GM21825 (cell line): ENCODE data around the gene RAB5B.

ENCODE experiments used
- ATAC-seq: cut with Tn5 transposase; IDR thresholded peaks from one replicate; pipeline ENCODE4 v1.9.1; 2021; ENCODE audit warnings: mild to moderate bottlenecking, moderate library complexity; ENCODE audit not compliant: unreplicated experiment

RAB5B gene

GRCh38 chr12:55973599-55974307 lies at the start of gene RAB5B:
Gene RAB5B (plus strand): TSS chr12:55974078. CDS start chr12:55986961, 12,883 bp downstream.
- ATAC-seq, result peak; percentile 87

DNA sequence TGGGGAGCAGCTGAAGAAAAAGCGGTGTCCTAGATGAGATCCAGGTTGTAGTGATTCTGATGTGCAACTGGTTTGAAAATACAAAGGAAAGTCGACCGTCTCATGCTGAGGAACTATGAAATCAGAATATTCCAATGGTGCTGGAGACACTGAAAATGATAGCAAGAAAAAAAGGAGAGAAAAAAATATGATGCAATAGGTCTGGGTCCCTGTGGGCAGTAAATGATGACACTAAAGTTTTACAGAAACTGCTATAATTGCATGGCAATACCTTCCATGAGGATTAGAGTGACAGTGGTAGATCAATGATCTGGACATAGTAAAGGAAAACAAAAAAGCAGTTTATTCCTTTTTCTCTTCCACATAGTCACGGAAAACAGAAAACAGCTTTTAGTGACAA lies 48.5 kb upstream of the RAB5B start:
- no peak for ATAC-seq

DNA sequence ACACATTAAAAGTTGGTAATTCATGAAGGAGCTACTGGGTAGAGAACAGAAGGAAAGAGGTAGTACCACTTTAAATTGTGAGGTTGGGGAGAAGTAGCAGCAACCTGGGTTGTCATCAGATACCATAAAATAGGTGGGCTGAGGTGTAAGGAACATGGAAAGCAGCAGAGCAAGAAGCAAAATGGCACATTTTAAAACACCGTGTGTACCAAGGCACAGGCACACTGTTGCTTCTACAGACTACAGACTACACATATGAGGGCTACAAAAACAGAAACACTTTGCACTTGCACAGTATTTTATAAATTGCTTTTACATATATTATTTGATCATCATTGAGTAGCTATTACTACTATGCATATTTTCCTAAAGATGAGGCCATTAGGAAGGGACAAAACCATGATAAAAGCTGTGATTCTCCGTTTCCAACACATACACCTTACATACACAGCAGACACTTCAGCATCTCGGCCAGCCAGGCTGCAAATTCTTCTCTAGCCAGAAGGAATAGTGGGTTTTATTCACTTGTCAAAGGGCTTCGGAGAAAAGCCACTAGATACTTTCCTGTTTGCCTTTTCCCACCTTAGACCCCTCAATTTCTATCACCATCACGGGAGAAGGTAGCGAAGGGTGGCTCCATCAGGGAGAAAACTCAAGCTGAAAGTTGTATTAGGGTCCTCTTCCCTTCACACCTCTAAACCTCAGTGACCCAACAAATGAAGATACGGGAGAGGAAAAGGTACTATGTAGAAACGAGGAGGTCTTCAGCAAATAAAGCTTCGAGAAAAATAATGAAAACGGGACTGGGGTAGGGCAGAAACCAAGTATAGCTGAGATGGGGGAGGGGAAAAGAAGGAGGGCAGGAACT lies 47.8 kb upstream of the RAB5B start:
- no peak for ATAC-seq

DNA sequence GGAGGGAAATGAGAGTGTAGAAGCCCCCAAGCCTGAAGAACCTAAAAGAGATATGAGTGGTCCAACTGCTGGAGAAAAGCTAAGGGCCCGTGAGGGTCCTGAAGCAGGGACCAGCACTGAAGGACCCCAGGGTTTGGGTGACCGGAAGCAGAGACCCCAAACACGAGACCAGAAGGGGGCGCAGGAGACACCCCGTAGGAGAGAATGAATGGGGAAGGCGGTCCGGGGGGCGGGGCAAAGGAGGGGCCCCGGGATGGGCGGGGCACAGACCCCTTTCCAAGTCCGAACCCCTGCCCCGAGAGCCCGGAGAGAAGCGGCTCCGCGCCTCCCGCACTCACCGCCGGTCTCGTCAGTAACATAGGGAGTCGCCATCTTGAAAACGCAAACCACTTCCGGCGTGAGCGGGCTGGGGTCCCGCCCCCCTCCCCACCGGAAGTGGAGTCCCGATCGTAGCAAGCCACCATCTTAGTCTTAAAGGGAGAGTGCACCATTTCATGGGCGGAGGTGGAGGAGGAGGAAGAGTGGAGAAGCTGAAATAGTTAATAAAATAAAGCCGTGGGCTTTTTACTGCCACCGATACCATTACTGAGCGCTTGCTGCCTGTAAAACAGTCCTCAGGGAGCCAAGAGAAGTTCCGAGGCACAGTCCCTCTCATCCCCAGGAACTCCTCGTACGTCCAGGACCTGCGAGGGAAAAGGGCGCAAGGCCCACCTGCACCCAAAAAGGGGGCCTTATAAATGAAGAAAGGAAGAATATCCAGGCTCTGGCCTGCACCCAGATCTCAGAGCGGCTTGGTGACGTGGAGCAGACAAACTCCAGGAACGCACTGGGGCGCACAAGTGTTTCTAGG lies 46.9 kb upstream of the RAB5B start:
- ATAC-seq, result peak; percentile 47

- ATAC-seq, result peak; percentile 30
Measured at GRCh38 chr12:55927588-55928502, 46.0 kb upstream of the RAB5B start, which contains the start of gene PYM1. Gene PYM1 (minus strand): TSS chr12:55927894. CDS start chr12:55927761, 133 bp downstream.

GRCh38 chr12:55929306-55929791 lies 44.5 kb upstream of the RAB5B start:
- ATAC-seq, result peak; percentile 49

DNA sequence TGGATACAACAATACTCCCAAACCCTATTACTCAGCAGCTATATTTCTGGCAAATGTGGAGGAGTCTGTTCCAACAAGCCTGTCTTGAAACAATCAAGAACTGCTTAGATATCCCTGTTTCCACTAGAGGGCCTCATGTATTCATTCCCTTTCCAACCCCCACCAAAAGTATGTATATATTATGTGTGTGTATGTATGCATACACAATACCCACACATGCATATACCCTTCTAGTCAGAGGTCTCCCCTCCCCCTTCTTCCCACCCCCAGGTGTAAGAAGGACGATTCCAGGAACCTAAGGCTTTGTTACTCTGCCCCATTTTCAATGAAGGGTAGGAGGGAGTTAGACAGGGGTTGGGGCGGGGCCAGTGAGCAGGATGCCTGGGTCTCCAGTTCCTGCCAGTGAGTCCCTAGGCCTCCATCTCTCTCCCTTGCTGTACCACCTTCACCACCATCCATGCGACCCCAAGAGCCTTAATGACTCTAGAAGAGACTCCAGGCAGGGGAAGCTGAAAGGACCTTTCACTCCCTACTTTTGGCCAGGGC lies 43.0 kb upstream of the RAB5B start, which contains the start of gene DGKA:
TSS of gene DGKA (plus strand) at position 392 of the 546 bp plus-strand sequence. CDS start 5,342 bp downstream, outside the sequence.
- no peak for ATAC-seq

GRCh38 chr12:55931317-55931779 lies 42.5 kb upstream of the RAB5B start:
- no peak for ATAC-seq

GRCh38 chr12:55931780-55932550 lies 41.9 kb upstream of the RAB5B start:
- no peak for ATAC-seq

DNA sequence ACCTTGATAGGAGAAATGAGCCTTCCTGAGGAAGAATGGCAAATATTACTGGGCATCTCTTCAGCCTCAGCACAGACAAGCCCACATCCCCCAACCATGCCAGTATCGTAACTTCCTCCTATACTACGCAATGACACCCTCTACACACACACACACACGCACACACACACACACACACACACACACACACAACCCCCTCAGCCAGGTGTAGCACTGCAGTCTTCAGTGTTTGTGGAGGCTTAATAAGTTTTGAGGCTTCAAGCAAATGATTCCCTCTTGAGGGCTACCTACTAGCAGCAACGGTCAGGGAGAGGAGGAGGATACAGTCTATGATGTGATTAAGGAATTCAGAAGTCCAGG lies 41.3 kb upstream of the RAB5B start:
- ATAC-seq, result no peak

DNA sequence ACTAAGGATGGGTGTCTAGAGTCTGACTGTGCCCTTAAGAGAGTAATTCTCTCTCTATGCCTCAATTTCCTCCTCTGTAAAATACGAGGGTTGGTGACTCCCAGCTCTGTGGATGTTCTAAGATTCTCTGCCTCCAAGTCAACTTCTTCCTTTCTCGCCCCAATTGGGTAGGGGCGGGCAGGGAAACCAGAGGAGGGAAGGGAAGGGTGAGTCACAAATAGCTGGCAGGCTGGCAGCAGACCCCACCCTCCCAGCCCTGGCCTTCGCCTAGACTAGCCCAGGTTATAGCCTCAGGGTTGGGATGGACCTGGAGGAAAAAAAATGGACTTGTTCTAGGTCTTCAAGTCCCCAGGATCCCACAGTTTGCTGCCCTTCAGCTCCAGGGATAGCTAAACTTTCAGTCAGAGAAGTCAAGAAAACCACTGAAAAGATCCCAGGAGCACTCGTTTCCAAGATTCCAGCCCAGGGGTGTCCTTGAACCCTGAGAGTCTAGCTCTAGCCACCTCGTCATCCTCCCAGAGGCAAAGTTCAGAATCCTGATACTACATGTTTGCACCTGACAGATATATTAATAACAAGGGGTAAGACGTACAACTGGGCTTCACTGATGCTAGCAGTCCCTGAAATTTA lies 40.6 kb upstream of the RAB5B start:
- no peak for ATAC-seq

GRCh38 chr12:55933799-55934742 lies 39.8 kb upstream of the RAB5B start:
- no peak for ATAC-seq

DNA sequence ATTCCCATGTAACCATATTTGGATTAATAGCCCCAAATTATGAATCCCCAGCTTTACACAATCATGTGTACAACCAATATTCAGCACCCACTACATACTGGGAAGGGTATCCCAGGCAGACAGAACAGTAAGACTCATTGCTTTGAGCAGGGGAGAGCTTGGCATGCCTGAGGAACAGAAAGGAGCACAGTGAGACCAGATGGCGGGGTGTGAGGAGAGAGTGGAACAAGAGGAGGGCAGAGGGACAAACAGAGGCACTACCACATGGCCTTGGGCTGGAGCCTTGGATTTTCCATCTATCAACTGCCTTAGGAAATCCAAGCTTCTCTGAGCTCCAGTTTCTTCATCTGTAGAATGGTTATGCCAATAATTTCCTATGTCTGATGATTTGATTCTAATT lies 39.1 kb upstream of the RAB5B start:
- no peak for ATAC-seq

- no peak for ATAC-seq
Measured at GRCh38 chr12:55935738-55936151, 38.1 kb upstream of the RAB5B start.

DNA sequence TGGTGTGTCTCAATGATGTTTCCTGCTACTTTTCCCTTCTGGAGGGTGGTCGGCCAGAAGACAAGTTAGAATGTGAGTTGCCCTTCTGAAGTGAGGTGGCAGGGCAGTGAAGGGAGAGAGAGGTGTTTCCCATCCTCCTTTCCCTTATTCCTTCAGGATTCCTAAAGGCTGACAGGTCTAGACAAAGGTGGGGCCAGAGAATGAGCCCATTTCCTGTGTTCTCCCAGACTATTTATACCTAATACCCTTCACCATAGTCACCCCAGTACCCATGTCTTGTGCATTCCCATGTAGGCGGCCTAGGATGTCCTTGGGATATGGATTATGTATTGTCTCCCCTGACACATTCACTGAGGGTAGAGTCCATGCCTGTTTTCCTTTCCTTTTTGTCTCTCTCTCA lies 35.9 kb upstream of the RAB5B start:
- no peak for ATAC-seq

- ATAC-seq, result no peak
Measured at GRCh38 chr12:55938826-55939501, 34.9 kb upstream of the RAB5B start.
